Measurements from ENCODE around the gene FICD. TPM values are rescaled to one million over a fixed set of nuclear protein-coding genes. Genes with fewer than 3 reads are reported as not detected.
A peak's percentile ranks its signal among the peaks of the same experiment; 100 is the strongest.

FICD gene
- polyA plus RNA-seq, 3 donors: 1.00 to 1.9 (median 1.6) TPM

- H3K4me2 ChIP-seq (replicated peaks; ENCODE audit: extremely low read depth, low read length, poor library complexity, severe bottlenecking): no peak overlapping the region
- intact Hi-C loops (cut with micrococcal nuclease): loop anchor here (5.0 to 10.0 kb wide), 3 partner anchors 43 to 845 kb away; partner anchors contain the start of genes ALKBH2 (in 2 of the 2), UNG (in 2 of the 2), ISCU (in 1 of the 2) and SART3 (in 1 of the 2)
- Mint-ChIP-seq H3K27me3 (ENCODE audit: low read depth in 3 of 3) (peaks cover 0 to 4% (median 3%) of the 10 kb centered on the region in 3 donors), H3K4me3 (no peak overlapping the region), H3K4me1 (peaks cover 19% of the 10 kb centered on the region), H3K36me3 (peaks cover 68 to 77% of the 10 kb centered on the region in 2 donors), H3K9me3 (no peaks in the 10 kb centered on the region), H3K27ac (peak overlapping the region in 1 of 7 donors; percentile 40)
- WGBS (ENCODE audit: insufficient coverage): 67% methylated on average over 2 of the region's 4 CpGs
- H3K27me3 ChIP-seq (ENCODE audit: control insufficient read depth in 2 of 2, insufficient read depth in 2 of 2, low read length in 2 of 2): no peaks in the 10 kb centered on the region
- H3K9ac ChIP-seq (ENCODE audit: insufficient read depth, low read length, poor library complexity, severe bottlenecking): no peak overlapping the region
- peaks cover 13% of the 10 kb centered on the region for H3K79me2 ChIP-seq (ENCODE audit: insufficient read depth, low read length)
- H3K27ac ChIP-seq (ENCODE audit: low read depth in 1 of 2, low read length in 2 of 2): no peak overlapping the region
- H3K4me3 ChIP-seq (replicated peaks in 1 of 3; ENCODE audit: low read depth in 2 of 3, low read length in 3 of 3): no peak overlapping the region
- DNase-seq: no peak
- H4K20me1 ChIP-seq (ENCODE audit: insufficient read depth, low read length): peaks cover 17% of the 10 kb centered on the region
- no peak overlapping the region for H2AFZ ChIP-seq (ENCODE audit: insufficient read depth, low read depth, low read length, poor library complexity, severe bottlenecking)
- no peaks in the 10 kb centered on the region for H3K9me3 ChIP-seq (replicated peaks in 1 of 2; ENCODE audit: control insufficient read depth in 1 of 2, insufficient read depth in 1 of 2, low read length in 2 of 2)
- TF ChIP-seq CTCF (IDR thresholded peaks at IDR 0.05): no peak
- peaks cover 12 to 16% of the 10 kb centered on the region in 2 donors for H3K4me1 ChIP-seq (ENCODE audit: control insufficient read depth in 1 of 2, insufficient read depth in 2 of 2, low read length in 2 of 2)
- peaks cover 69 to 78% of the 10 kb centered on the region in 2 donors for H3K36me3 ChIP-seq (replicated peaks in 1 of 2; ENCODE audit: control insufficient read depth in 1 of 2, insufficient read depth in 2 of 2, low read length in 2 of 2)
These were observed 4.5 kb downstream of the FICD start for GRCh38 chr12:108519558-108519957.

- H3K27me3 ChIP-seq (ENCODE audit: control insufficient read depth in 2 of 2, insufficient read depth in 2 of 2, low read length in 2 of 2): no peaks in the 10 kb centered on the region
- peaks cover 97 to 100% of the 10 kb centered on the region in 2 donors for H3K36me3 Mint-ChIP-seq
- no peak overlapping the region for H3K27ac ChIP-seq (ENCODE audit: low read depth in 1 of 2, low read length in 2 of 2)
- H3K79me2 ChIP-seq (ENCODE audit: insufficient read depth, low read length): no peaks in the 10 kb centered on the region
- H3K9me3 ChIP-seq (replicated peaks in 1 of 2; ENCODE audit: control insufficient read depth in 1 of 2, insufficient read depth in 1 of 2, low read length in 2 of 2): no peaks in the 10 kb centered on the region
- H3K4me1 Mint-ChIP-seq: no peaks in the 10 kb centered on the region
- H3K4me3 ChIP-seq (replicated peaks in 1 of 3; ENCODE audit: low read depth in 2 of 3, low read length in 3 of 3): no peak overlapping the region
- peaks cover 0 to 3% (median 2%) of the 10 kb centered on the region in 3 donors for H3K27me3 Mint-ChIP-seq (ENCODE audit: low read depth in 3 of 3)
- no peak for DNase-seq
- peak overlapping the region in 1 of 7 donors; percentile 72 for H3K27ac Mint-ChIP-seq
- 87% methylated on average over 9 of the region's 14 CpGs for WGBS (ENCODE audit: insufficient coverage)
- H3K36me3 ChIP-seq (replicated peaks in 1 of 2; ENCODE audit: control insufficient read depth in 1 of 2, insufficient read depth in 2 of 2, low read length in 2 of 2): peaks cover 98 to 100% of the 10 kb centered on the region in 2 donors
- no peaks in the 10 kb centered on the region for H3K9me3 Mint-ChIP-seq
- H3K4me1 ChIP-seq (ENCODE audit: control insufficient read depth in 1 of 2, insufficient read depth in 2 of 2, low read length in 2 of 2): no peaks in the 10 kb centered on the region
- intact Hi-C loops (cut with micrococcal nuclease): no loop called here
- H3K4me3 Mint-ChIP-seq: no peak overlapping the region
- peaks cover 27% of the 10 kb centered on the region for H4K20me1 ChIP-seq (ENCODE audit: insufficient read depth, low read length)
- TF ChIP-seq CTCF (IDR thresholded peaks at IDR 0.05): no peak
- H3K4me2 ChIP-seq (replicated peaks; ENCODE audit: extremely low read depth, low read length, poor library complexity, severe bottlenecking): no peak overlapping the region
- no peak overlapping the region for H3K9ac ChIP-seq (ENCODE audit: insufficient read depth, low read length, poor library complexity, severe bottlenecking)
- H2AFZ ChIP-seq (ENCODE audit: insufficient read depth, low read depth, low read length, poor library complexity, severe bottlenecking): no peak overlapping the region
These were observed 8.3 kb downstream of the FICD start for GRCh38 chr12:108523365-108523764.

Measured in CD14-positive monocyte (primary cell).